Measurements from ENCODE around the gene KLHL30.

Gene KLHL30

DNA sequence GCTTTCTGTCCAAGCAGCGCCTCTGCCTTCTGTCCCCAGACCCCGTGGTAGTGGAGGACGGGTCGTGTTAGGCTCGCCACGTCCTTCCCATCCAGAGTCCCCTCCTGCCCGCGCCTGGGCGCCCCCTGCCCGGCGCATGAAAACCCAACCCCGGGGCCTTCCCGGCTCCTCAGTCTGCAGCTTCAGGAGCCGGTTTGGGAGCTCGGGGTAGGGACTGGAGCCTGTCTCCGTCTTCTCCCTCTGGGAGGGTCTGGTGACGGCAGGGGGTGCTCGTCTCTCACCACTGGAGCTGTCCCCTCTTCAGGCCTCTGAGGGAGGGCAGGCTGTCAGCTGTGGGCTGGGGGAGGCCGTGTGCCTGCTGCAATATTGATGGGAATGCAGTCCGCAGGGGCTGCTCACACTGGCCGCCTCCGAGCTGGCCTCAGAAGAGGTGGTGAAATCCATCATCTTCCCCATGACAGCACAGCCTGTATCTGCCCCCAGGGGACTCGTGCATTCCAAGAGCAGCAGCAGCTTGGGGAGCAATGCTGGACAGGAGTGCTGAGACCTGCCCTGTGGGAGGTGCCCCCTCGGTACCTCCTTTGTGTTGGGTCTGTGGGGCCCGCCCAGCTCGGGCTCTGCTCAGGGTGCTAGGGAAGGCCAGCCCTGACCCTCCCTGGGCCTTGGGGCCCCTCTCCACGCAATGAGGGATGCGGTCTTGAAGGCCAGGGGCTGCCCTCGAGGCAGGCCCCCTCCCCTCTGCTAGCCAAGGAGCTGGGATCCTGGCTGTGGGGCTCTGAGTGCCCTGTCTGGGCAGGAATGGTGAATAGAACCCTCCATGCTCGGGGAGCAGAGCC is 17.8 kb upstream of the KLHL30 start:
- H3K4me3 ChIP-seq (IDR thresholded peaks at IDR 0.05; ENCODE audit: insufficient read depth, low read depth, low read length) = no peak overlapping the region
- no peaks in the 10 kb centered on the region for H4K20me1 ChIP-seq (ENCODE audit: insufficient read depth)
- H3K27me3 ChIP-seq (ENCODE audit: insufficient read depth, low read depth) = no peaks in the 10 kb centered on the region; the same call in 1 of the 2 replicates
- H3K79me2 ChIP-seq (ENCODE audit: insufficient read depth, low read depth) = no peaks in the 10 kb centered on the region
- no peaks in the 10 kb centered on the region for H3K36me3 ChIP-seq (ENCODE audit: insufficient read depth)
- H2AFZ ChIP-seq (ENCODE audit: low read depth) = no peak overlapping the region
- no peak overlapping the region for H3K27ac ChIP-seq
- no peak overlapping the region; the same call in 1 of the 2 replicates for H3K4me2 ChIP-seq
- H3K9ac ChIP-seq = no peak overlapping the region
- TF ChIP-seq, protein P1, sequence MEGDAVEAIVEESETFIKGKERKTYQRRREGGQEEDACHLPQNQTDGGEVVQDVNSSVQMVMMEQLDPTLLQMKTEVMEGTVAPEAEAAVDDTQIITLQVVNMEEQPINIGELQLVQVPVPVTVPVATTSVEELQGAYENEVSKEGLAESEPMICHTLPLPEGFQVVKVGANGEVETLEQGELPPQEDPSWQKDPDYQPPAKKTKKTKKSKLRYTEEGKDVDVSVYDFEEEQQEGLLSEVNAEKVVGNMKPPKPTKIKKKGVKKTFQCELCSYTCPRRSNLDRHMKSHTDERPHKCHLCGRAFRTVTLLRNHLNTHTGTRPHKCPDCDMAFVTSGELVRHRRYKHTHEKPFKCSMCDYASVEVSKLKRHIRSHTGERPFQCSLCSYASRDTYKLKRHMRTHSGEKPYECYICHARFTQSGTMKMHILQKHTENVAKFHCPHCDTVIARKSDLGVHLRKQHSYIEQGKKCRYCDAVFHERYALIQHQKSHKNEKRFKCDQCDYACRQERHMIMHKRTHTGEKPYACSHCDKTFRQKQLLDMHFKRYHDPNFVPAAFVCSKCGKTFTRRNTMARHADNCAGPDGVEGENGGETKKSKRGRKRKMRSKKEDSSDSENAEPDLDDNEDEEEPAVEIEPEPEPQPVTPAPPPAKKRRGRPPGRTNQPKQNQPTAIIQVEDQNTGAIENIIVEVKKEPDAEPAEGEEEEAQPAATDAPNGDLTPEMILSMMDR (conservative IDR thresholded peaks at IDR 0.05; ENCODE audit: low read depth, low read length) = no peak
- H3K4me1 ChIP-seq (ENCODE audit: low read depth, poor library complexity, severe bottlenecking) = peaks cover 9% of the 10 kb centered on the region

DNA sequence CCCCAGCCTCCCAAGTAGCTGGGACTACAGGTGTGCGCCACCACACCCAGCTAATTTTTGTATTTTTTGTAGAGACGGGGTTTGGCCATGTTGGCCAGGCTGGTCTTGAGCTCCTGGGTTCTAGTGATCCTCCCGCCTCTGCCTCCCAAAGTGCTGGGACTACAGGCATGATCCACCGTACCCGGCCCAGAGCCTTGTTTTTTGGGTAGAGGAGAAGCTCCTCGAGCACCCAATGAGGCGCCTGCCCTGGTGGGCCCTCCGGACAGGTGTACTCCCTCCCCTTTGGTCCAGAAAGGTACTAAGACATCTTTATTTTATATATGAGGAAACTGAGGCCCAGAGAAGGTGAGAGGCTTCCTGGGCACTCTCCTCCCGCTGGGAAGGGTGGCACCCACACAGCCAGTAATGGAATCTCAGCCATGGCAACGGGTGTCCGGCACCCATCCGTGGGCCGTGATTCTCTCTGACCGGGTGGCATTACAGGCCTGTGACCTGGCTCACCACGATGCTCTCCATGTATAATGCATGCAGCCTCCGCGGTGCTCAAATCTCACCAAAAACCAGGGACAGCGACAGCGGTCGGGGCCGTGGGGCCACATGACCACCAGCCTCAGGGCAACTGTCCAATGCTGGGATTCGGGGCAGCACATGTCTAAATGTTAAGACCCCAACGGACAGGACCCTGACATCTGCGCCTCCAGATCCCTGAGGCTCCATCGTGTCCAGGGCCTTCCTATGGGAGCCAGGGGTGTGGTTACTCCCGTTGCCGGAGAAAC is 16.8 kb upstream of the KLHL30 start:
- H3K4me1 ChIP-seq (ENCODE audit: low read depth, poor library complexity, severe bottlenecking) = peaks cover 9% of the 10 kb centered on the region
- TF ChIP-seq, protein P1 (conservative IDR thresholded peaks at IDR 0.05; ENCODE audit: low read depth, low read length) = no peak
- no peak overlapping the region for H3K4me2 ChIP-seq
- H3K27me3 ChIP-seq (ENCODE audit: insufficient read depth, low read depth) = no peaks in the 10 kb centered on the region; the same call in 1 of the 2 replicates
- no peaks in the 10 kb centered on the region for H4K20me1 ChIP-seq (ENCODE audit: insufficient read depth)
- no peak overlapping the region for H2AFZ ChIP-seq (ENCODE audit: low read depth)
- no peak overlapping the region for H3K27ac ChIP-seq
- no peak overlapping the region for H3K9ac ChIP-seq
- H3K79me2 ChIP-seq (ENCODE audit: insufficient read depth, low read depth) = no peaks in the 10 kb centered on the region
- no peak overlapping the region for H3K4me3 ChIP-seq (IDR thresholded peaks at IDR 0.05; ENCODE audit: insufficient read depth, low read depth, low read length)
- no peaks in the 10 kb centered on the region for H3K36me3 ChIP-seq (ENCODE audit: insufficient read depth)

DNA sequence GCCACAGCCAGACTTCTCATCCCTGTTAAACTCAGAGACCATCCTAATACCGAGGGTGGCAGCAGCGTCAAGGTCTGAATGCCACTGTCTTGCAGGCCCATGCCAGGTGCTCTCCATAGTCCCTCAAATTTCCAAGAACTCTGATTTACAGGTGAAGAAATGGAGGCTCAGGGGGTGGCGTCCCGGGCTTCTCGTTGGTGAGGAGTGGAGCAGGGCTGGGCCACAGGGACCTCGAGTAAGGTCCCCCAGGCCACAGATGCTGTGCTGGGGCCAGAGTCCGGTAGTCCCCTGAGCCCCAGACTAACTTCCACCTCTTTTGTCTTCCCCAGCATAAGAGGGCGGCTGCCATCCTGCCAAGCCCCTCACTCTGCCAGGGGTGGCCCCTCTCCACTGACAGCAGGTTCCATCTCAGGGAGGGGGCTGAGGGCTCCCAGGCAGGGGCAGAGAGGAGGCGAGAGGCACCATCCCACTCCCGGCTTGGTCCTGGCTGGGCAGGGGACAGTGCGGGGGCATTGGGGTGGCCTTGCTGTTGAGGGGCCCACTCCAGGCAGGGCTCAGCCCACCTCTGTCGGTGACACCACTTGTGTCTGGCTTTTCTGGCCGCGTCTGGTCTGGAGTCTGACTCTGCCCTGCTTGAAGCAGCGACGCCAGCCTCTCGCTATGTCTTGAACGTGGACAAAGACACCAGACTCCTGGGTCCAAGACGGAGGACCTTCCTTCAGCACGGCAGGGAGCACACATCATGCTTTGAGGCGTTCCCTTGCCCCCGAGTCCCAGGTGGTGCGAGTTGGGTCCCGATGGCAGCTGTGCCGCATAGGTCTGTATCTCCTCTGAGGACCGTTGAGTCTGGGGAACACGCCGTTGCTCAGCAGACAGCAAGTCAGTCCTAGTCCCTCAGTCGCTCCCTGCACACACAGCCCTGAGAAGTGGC is 15.9 kb upstream of the KLHL30 start:
- no peak overlapping the region for H3K4me3 ChIP-seq (IDR thresholded peaks at IDR 0.05; ENCODE audit: insufficient read depth, low read depth, low read length)
- no peaks in the 10 kb centered on the region for H3K79me2 ChIP-seq (ENCODE audit: insufficient read depth, low read depth)
- H3K4me1 ChIP-seq (ENCODE audit: low read depth, poor library complexity, severe bottlenecking) = peaks cover 9% of the 10 kb centered on the region
- TF ChIP-seq, protein P1 (conservative IDR thresholded peaks at IDR 0.05; ENCODE audit: low read depth, low read length) = no peak
- no peaks in the 10 kb centered on the region for H4K20me1 ChIP-seq (ENCODE audit: insufficient read depth)
- H3K27me3 ChIP-seq (ENCODE audit: insufficient read depth, low read depth) = no peaks in the 10 kb centered on the region; the same call in 1 of the 2 replicates
- H3K36me3 ChIP-seq (ENCODE audit: insufficient read depth) = no peaks in the 10 kb centered on the region
- no peak overlapping the region for H3K27ac ChIP-seq
- H2AFZ ChIP-seq (ENCODE audit: low read depth) = no peak overlapping the region
- no peak overlapping the region for H3K4me2 ChIP-seq
- H3K9ac ChIP-seq = no peak overlapping the region
